NK-92 (cell line): Measurements from ENCODE around the gene FAM9C.
"Not testable (repeated sequence)": the region's sequence is repeated elsewhere in the genome, so short reads cannot be mapped to it uniquely, and the experiment has no call there.

Experiments used
- DNase-seq: peaks from one replicate; lab custom pipeline; 2025; ENCODE audit not compliant: unreplicated experiment; lab: John Stamatoyannopoulos, UW

The FAM9C gene

DNA sequence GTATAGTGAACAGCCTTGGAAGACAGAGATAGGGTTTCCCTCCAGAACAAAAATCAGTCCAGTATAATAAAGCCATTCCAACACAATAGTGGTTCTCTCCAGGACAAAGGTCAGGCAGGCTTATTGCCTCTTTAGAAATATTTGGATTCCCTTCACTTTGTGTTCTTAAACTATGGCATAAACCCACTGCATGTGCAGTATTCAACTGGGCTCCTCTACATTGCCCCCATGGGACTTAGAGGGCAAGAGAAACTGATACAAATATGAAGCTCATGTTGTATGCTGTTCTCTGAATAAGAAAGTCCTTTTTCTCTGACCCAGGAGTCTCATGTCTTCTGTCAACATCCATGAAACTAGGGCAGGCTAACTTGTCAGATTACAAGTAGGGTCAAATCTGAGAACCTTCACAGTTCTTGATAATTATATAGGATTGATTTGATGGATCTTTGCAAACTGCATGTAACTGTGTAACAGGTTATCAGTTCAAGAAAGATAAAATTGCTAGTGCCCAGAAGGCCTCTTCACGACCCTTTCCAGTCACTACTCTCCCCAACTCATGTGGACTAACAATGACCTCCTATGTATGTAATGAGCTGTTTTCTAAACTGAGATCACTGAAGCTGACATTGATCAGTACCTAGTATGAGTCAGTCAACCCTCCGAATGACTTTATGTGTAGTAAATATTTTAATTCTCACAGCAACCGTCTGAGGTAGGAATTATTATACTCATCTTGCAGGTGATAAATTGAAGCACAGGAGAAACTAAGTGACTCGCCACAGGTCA, 31.9 kb upstream of the FAM9C start:
- DNase-seq, result no peak

DNA sequence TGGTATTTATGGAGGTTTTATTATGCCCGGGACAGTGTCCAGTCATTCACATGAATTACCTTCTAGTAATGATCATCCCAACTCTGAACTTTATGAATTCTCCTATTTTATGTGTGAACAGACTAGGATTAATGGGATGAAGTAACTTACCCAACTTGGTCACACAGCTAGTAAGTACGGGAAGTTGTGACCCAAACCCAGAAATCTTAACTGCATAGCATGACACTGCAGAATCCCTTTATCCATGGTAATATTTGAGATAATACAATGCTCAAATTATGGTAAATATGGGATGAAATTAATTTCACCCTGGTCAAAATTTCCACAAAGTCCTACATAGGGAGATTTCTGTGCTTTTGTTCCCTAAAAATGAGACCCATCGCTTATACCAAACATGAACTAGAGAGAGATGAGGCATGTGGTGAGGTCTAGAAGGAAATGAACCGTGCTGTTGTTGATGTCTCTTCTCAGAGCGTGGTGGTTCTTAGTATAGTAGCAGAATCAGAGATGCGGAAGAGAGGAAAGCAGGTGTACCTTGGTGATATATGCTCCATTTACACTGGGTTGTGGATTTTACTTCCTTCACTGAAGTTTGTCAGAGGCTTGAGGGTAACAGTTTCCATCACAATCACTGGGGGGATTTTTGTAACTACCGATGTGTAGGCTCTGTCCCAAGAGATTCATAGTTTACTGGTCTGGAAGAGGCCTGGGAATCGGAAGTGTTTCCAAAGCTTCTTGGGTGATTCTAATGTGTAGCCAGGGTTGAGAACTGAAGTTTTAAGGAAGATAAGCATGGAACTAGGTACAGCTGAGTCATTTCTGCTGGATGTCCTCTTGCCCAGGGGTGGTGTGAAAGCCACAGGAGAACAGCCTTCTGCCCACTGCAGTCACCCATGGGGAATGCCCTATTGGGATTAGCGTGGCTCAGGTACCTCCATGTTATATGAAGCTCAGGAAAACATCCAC, 30.2 kb upstream of the FAM9C start:
- no peak for DNase-seq

DNA sequence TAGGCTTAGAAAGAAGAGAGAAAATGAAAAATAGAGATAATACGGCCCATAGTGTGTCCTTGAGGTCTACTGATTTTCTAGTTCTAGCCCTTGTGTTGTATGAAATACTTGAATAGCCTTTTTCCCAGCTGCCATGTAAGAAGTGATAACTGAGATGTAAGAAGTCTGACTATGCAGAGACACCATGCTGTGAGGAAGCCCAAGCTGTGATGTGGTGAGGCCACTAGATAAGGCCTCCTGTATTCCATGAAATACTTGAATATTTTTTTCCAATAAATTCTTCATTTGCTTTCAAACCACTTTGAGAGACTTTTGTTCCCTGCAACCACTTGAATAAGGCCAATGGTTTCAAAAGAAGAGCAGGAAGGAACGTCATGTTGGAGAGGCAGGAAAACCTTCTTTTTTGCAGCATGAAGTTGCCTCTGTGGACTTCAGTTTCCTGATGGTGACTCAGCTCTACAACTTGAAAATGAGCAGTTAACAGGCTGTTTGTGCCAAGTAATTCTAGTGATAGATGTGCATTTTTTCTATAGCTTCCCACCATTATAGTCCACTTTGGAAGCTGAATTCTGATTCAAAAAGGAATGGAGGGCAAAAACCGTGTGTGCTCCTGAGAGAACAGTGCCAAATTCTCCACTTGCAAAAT, 25.5 kb upstream of the FAM9C start:
- DNase-seq, result no peak

DNA sequence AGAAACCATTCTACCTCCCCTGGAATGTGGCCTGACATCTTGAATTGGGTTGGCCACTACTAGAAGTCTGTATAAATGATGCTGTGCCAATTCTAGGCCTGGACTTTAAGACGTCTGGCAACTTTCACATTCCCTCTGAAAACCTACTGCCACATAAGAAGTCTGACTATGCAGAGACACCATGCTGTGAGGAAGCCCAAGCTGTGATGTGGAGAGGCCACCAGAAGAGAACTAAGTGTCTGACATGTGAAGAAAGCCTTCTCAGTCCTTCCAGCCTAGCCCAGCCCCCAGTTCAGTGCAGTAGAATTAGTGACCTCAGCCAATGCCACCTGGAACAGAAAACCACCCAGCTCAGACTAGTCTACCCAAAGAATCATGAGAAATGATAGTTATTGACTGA, 24.2 kb upstream of the FAM9C start:
- no peak for DNase-seq

DNA sequence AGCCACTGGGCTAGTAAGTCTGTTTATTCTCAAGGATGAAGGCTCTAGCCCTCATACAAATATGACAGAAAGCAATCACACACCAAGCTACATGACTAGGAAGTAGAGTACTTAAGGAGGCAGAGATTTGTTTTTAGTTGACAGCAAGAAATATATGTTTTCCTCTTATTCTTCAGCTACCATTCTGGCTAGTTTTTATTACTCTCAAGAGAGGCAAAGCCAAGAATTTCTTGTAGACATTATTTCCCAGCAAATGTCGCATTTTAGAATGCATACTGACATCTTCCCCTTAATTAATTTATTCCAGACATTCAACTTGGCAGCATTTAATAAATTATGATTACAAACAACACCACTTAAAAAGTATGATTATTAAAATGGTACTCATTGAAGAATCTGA, 23.4 kb upstream of the FAM9C start:
- no peak for DNase-seq

DNA sequence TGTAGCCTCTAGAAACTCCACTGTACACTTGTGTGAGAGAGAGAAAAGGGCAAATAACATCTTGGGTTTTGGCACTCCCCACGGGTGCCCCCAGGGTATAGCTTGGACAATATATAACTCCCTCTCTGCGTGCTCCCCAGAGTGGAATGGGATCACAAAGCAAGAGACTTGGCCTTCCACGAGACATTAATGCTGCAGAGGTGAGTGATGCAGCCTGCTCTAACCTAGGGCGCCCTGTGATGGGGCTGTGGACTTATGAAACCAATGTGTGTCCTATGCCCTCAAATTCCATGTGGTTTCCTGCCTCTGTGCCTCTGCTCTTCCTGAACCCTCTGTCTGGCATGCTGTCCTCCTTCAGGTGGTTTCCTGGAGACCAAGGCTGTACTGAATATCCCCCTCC, 22.0 kb upstream of the FAM9C start:
- no peak for DNase-seq

DNA sequence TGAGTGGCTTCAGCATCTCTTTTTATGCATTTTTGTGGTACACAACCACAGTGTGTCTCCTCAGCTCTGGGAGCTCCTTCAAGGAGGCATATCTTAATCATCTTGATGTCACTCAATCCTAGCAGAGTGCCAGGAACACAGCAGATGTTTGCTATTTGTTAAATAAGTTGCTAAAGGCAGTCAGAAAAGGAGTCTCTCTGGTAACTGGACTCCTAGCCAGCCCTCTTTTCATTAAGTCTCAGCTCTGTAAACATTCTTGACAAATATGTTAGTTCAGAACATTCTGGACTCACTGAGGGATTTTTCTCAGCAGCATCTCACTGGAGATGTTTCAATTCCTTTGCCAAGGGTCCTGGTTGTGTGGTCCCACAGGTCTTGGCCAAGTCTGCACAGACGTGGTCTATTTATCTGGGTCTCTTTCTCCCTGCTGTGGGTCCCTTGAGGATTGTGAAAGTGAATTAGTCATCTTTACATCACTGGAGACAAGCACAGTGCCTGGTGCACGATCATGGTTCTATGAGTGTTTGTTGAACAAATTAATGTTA, 20.3 kb upstream of the FAM9C start:
- no peak for DNase-seq

DNA sequence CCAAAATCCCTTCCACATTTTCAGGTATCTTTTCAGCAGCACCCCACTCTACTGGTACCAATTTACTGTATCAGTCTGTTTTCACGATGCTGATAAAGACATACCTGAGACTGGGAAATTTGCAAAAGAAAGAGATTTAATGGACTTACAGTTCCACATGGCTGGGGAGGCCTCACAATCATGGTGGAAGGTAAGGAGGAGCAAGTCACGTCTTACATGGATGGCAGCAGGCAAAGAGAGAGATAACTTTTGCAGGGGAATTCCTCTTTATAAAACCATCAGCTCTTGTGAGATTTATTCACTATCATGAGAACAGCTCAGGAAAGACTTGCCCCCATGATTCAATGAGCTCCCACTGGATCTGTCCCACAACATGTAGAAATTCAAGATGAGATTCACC, 18.7 kb upstream of the FAM9C start:
- DNase-seq, result not testable (repeated sequence)

DNA sequence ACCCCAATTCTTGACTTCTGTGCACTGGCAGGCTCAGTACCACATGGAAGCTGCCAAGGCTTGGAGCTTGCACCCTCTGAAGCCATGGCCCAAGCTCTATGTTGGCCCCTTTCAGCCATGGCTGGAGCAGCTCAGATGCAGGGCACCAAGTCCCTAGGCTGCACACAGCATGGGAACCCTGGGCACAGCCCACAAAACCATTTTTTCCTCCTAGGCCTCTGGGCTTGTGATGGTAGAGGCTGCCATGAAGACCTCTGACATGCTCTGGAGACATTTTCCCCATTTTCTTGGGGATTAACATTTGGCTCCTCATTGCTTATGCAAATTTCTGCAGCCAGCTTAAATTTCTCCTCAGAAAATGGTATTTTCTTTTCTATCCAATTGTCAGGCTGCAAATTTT, 17.9 kb upstream of the FAM9C start:
- not testable (repeated sequence) for DNase-seq

DNA sequence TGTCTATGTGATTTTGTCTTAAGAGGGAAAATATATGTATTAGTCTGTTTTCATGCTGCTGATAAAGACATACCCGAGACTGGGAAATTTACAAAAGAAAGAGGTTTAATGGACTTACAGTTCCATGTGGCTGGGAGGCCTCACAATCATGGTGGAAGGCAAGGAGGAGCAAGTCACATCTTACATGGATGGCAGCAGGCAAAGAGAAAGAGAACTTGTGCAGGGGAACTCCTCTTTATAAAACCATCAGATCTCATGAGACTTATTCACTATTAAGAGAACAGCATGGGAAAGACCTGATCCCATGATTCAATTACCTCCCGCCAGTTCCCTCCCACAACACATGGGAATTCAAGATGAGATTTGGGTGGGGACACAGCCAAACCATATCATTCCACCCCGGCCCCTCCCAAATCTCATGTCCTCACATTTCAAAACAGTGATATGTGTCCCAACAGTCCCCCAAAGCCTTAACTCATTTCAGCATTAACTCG, 16.8 kb upstream of the FAM9C start:
- DNase-seq, result not testable (repeated sequence)

DNA sequence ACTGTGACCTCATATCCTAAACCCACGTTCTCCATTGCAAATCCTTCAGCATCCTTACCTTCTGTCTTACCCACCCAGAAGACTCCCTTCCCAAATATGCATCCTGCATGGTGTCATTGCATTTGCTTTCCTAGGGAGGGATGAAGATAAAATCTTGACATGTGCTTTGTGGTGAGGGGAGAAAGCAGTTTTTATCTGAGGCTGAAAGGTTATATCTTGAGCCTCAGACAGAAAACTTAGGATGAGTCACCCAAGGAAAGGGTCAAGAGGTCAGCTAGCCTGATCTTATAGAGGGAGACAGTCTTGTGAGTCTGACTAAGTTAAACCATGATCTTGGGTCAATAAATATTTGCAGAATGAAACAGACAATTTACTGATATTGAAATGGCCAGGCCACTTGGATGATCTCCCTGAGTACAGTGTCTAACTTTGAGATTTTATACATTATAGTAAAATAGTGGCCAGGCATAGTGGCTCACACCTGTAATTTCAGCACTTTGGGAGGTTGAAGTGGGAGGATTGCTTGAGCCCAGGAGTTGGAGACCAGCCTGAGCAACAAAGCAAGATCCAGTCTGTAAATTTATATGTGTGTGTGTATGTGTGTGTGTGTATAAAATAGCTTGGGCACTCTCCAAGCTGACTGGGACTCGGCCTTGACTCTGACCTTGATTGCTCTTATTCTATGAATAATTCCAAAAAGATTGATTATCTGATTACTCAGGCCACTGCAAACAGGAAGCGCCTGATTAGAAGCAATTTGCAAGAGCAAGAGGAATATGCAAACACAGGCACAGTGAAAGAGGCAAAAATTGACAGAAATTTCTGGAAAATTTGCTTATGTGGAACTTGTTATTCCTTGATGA, 15.4 kb upstream of the FAM9C start:
- no peak for DNase-seq

DNA sequence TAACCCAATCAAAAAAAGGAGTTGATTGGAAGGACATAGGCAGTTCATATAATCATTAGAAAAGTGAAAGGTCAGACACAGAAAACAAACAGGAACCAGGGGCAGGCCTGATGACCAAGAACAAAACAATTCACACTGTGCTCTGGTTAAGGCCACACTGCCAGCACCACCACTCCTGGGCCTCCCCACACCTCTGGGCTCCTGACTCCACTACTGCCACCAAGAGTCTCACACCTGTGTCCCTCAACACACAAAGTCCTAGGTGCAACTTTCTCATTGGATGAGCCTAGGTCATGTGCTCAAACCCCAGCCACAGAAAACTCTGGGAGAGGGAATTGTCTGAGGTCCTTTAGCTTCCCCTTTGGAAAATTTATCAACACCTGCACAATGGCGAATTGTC, 11.1 kb upstream of the FAM9C start:
- no peak for DNase-seq

DNA sequence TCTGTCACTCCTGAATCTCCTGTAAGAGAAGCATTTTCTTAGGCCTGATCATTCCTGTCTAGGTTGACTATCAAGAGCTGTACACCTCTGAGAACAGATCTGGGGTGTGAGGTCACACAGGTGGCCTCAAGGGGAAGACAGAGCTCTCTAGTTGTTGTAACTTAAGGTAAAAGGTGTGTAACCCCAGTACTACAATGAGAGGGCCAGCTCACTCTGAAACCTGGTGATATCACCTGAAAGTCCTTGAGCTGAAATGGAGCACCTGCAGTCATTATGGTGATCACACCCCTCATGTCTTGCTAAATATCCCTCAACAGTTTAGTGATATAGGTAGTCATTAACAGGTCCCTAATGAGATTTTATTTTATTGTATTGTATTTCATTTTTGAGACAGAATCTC, 8.8 kb upstream of the FAM9C start:
- no peak for DNase-seq

DNA sequence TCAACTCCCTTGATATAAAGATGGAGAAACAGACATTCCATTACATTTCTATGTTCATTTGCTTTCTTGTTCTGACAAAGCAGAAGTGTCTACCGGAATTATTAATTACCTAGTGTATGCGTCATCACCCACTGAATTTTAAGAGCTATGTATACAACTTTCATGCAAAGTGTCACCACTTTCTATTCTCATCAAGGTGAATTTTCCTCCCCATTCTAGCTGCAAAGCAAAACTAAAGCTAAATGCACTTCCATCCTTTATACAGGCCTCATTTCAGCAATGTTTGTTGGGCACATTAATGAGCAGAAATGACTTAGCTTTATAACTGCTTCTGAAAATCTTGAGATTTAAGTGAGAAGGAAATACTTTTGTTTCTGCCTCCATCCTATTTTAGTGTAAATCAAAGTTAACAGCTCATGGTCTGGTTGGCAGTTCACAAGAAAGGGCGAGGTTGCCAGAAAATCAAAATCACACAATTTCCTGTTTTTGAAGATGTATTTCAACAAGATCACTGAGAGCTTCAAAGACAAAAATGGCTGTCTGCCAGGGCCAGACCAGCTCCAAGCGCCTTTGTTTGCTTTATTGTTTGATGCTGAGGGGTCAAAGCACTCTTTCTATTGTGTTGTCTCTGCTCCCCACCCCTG, 7.2 kb upstream of the FAM9C start:
- DNase-seq, result no peak

DNA sequence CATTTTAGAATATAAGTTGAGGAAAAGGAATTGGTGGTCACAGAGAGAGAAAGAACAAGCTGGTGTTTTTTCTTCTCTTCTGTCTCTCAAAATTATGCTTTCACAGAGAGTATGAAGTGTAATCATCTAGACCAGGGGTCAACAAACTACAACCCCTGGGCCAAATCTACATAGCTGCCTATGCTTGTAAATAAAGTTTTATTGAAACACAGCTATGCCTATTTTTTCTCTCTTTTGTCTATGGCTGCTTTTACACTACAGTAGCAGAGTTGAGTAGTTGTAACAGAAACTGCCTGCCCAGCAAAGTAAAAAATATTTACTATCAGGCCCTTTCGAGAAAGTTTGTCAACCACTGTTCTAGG, 6.7 kb upstream of the FAM9C start:
- no peak for DNase-seq

DNA sequence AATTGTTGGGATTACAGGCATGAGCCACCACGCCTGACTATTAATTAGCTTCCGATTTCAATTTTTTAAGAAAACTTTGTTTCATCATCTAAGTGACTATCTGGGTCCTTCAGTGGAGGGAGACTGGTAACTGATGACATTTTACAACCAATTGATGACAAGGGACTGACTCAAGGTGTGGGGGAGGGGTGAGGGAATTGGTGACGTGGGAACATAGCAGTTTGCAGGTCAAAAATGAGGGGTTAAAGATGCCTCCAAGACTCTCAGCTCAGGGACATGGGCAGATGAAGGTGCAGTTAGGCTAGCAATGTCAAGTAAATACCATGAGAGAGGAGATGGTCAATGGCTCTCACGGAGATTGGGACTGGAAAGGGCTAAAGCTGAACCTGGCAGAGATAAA, 5.7 kb upstream of the FAM9C start:
- no peak for DNase-seq

DNA sequence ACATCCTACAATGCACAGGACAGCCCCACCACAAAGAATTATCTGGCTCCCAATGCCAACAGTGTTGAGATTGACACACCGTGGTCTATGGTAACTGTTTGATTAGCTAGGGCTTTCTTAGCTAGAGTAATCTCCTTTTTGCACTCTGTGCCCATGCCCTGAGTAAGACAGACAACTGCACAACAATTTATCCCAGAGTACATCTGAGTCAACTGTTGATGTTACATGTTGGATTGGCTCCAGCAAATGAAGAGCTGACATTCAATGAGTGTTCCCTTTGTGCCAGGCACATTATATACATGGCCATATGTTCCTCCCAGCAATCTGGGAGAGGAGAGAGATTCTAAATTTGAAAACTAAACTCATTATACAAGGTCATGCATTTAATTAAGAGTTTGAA, 3.9 kb upstream of the FAM9C start:
- DNase-seq, result no peak

DNA sequence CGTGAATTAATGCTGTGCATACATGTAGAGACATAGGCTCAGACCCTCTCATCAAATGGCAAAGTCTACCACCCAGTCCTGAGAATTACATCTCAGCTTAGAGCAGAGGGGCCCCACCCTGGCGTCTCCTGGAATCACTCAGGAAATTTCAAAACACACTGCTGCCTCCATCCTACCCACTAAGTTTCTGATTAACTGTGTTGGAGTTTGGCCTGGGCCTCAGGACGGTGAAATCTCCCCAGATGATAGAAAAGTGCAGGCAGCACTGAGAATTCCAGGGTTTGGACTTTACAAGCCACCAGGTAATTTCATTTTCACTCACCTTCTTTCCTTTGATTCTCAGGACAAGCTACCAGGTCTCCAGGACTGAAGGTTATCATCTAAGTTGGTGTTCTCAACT, 3.3 kb upstream of the FAM9C start:
- no peak for DNase-seq

DNA sequence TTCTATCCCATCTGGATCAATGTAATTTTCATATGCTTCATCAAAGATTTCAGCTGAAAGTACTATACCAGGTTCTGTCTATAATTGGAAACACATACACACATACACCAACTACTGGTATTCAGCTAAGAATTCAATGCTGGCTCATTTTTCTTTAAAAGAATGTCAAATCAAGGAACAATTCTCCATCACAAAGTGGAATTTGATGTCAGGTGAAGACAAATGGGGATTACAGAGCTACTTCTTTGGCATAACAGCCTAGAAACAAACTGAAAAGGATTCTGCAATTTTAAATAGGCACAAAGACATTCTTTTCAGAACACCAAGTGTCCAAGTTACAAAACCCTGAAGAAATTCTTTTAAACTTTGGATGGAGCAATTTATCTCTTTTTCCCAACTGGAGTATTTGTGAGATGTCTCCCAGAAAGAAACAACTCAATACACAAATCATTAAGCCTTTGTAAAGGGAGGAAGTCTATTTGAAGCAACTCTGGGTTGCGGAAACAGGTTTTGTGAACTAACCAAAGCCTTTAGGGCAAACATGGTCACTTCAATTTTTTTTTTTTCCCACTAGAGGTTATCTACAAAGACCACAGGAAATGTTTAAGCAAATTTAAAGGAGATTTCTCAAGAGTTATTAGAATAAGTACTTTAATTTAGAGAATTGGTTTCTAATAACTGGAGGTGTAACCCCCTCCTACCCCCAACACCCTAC, 1.9 kb upstream of the FAM9C start:
- DNase-seq, result no peak
